ENCODE results near the gene PEX11B.

Gene PEX11B

DNA sequence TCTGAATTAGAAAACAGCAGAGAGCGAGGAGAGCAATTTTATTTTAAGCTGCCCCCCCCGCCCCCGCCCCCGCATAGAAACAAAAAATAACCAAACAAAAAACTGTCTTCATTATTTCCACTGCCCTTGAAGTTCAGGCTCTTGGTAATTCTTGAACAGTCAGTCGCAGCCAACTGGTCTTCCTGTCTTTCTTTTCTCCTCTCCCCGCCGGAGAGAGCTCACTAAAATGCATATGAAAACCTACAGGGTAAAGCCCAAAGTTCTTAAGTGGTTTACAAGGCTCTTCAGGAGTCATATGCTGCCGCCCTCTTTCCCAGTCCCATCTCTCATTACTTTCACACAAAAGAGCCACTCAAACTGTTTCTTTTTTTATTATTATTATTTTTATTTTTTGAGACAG, 31.7 kb downstream of the PEX11B start:
- TF ChIP-seq, protein P1, sequence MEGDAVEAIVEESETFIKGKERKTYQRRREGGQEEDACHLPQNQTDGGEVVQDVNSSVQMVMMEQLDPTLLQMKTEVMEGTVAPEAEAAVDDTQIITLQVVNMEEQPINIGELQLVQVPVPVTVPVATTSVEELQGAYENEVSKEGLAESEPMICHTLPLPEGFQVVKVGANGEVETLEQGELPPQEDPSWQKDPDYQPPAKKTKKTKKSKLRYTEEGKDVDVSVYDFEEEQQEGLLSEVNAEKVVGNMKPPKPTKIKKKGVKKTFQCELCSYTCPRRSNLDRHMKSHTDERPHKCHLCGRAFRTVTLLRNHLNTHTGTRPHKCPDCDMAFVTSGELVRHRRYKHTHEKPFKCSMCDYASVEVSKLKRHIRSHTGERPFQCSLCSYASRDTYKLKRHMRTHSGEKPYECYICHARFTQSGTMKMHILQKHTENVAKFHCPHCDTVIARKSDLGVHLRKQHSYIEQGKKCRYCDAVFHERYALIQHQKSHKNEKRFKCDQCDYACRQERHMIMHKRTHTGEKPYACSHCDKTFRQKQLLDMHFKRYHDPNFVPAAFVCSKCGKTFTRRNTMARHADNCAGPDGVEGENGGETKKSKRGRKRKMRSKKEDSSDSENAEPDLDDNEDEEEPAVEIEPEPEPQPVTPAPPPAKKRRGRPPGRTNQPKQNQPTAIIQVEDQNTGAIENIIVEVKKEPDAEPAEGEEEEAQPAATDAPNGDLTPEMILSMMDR (conservative IDR thresholded peaks at IDR 0.05; ENCODE audit: low read depth, low read length) = no peak
- no peak for DNase-seq (ENCODE audit: low read depth)
- H3K4me3 ChIP-seq (ENCODE audit: low read length) = no peak overlapping the region

DNA sequence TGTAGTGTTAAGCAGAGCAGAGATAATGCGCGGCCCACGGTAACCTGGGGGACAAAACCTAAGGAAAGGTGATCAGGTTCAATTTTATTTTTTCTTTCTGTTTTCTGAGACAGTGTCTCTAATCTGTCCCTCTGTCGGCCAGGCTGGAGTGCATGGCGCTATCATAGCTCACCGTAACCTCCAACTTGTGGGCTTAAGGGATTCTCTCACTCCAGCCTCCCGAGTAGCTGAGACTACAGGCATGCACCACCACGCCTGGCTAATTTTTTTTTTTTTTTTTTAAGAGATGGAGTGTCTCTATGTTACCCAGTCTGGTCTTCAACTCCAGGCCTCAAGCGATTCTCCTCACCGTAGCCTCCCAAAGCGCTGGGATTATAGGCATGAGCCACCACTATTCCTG, 32.1 kb downstream of the PEX11B start:
- TF ChIP-seq, protein P1 (conservative IDR thresholded peaks at IDR 0.05; ENCODE audit: low read depth, low read length) = no peak
- H3K4me3 ChIP-seq (ENCODE audit: low read length) = peak overlapping the region; percentile 69
- DNase-seq (ENCODE audit: low read depth) = no peak

DNA sequence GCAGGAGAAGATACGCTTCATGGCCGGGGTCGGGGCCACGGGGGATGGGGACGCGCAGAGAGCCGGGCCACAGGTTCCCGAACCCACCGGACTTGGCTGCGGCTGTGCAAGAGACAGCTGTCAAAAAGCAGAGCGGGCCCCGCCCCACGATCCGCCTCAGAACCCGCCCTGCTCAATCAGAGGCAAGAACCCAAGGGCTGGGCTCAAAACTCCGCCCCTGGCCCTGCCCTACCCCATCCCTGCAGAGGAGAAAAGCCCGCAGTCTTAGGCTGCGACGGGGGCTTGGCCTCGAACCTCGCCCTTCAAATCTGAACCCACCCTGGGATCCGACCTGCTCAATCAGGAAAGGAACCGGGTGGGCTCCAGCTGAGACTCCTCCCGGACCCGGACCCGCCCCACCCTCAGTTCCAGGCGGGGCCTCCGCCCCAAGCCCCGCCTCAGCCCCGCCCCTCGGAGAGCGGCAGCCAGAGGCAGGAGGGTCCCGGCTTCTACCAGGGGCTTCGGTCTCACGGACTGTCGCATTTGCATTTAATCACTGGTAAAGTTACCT, 32.7 kb downstream of the PEX11B start, which contains the start of gene ANKRD35:
Gene ANKRD35, minus strand, starts transcription at position 129 of the 550 bp plus-strand sequence. Its CDS starts 108 bp downstream, at position 21.
- no peak for DNase-seq (ENCODE audit: low read depth)
- TF ChIP-seq, protein P1 (conservative IDR thresholded peaks at IDR 0.05; ENCODE audit: low read depth, low read length) = no peak
- H3K4me3 ChIP-seq (ENCODE audit: low read length) = peak within 1 kb of the TSS; percentile 69

DNA sequence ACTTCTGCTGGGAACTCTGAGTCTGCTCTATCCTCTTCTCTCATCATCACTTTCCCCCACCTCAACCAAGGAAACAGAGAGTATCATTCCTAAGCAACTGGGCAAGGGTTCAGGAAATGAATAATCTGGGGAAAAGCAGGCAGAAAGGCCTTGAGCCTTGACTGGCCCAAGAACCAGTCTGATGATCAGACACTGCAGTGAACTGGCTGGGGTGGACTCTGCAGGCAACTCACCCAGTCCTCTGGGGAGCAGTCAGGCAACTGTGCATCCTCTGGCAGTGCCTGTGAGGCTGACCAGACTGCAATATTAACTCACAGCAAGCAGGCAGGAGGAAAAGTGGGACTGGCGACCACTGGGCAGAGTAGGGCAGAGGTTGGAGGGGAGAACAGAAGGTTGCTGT, 33.8 kb downstream of the PEX11B start:
- no peak for DNase-seq (ENCODE audit: low read depth)
- no peak overlapping the region for H3K4me3 ChIP-seq (ENCODE audit: low read length)
- TF ChIP-seq, protein P1 (conservative IDR thresholded peaks at IDR 0.05; ENCODE audit: low read depth, low read length) = no peak

DNA sequence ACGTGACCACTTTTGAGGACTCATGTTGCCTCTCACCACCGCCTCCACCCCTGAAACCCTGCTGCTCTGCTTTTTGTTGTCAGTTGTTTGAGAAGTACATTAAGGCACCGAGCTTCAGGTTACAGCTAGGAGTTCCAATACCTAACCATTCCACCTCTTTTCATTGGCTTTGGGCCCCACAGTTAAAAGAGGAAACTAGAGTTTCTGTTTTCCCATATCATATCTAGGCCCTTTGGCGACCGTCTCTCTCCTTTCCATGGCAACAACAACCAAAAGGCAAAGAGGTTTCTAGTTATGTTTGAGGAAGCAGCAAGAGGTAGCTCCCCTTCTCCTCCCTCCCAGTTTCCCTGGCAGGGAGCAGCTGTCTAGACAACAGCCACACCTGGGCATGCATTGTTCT, 38.7 kb downstream of the PEX11B start:
- DNase-seq (ENCODE audit: low read depth) = no peak
- no peak overlapping the region for H3K4me3 ChIP-seq (ENCODE audit: low read length)
- TF ChIP-seq, protein P1 (conservative IDR thresholded peaks at IDR 0.05; ENCODE audit: low read depth, low read length) = no peak

DNA sequence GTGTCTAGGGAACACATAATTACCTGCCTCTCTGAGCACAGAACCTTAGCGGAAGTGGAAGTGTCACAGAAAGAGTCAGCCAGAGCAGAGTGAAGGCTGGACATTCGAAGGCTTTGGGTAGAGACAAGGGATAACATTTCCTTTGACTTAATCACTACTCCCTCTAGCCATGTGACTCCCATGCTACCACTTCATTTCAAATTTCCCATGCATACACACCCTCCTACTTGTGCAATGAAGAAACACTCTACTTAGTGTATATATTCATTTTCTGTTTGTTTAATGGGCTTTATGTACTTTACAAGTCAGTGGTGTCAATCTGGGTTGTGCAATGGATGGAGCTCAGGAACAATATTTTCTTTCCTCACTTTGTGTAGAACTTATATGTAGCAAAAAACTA, 39.8 kb downstream of the PEX11B start:
- TF ChIP-seq, protein P1 (conservative IDR thresholded peaks at IDR 0.05; ENCODE audit: low read depth, low read length) = no peak
- no peak overlapping the region for H3K4me3 ChIP-seq (ENCODE audit: low read length)
- no peak for DNase-seq (ENCODE audit: low read depth)

DNA sequence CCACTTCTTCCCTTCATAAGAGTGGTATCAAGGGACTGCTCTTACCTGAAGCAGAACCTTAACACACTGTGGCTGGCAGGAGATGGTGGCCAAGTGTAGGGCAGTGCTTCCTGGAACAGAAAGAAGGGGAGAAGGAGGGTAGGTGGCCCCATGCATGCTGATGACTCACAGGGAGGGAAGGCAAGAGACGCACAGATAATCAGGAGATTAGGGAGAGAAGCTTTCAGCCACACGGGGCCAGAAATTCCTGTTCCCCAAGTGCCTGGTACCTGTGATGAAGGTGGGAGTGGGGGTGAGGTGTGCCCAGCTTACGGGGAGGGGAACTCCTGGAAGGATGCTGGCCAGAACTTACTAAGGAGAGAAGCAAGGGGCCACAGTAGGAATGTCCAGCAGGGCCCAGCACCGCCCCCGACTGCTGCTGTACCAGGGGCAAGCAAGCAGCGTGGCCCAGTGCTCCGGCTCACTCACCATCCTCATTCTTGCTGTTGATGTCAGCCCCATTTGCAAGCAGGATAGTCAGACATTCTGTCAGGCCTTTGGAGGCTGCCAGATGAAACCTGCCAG, 40.5 kb downstream of the PEX11B start:
- TF ChIP-seq, protein P1 (conservative IDR thresholded peaks at IDR 0.05; ENCODE audit: low read depth, low read length) = no peak
- DNase-seq (ENCODE audit: low read depth) = peak; percentile 76
- no peak overlapping the region for H3K4me3 ChIP-seq (ENCODE audit: low read length)
